ENCODE data around the gene MSRB3. TPM values are rescaled to one million over a fixed set of nuclear protein-coding genes. Genes with fewer than 3 reads are reported as not detected.

Gene MSRB3
- total RNA-seq, 1 experiment from 2014 or later, result 5.9 TPM

DNA sequence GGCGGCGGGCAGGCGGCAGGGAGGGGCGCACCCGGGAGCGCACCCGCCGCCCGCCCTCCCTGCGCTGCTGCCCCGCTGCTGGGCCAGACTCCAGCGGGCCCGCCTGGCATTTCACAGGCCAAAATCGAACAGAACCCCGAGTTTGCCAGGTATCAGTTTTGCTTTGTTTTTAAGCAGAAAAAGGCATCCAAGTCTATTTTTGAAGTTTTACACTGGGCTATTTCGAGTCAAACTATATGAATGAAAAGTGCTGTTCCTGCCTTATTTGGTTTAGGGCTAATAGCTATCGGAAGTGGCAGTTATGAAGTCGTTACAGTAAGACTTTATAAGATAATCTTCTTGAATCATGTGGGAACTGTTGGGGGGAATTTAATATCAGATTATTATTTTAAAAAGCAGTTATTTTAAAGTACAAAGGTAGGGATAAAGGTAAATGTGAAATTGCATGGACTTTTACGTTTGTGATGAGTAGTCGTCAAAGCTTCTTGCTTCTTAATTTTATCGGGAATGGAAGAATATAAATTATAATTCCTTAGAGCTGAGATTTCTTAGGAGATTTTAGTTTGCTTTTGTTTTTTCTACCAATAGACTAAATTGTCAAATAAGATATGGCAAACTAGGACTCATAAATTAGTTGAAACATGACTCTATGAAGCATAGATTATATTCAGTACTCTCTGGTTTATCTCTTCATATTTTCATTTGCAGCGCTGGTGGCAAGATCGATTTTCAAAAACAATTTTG lies 1.1 kb downstream of the MSRB3 start:
- BruUV-seq (replicated peaks), result TSS peak; percentile 30
- no peaks in the 10 kb centered on the region for H3K36me3 ChIP-seq (ENCODE audit: low read depth, low read length)
- no peaks in the 10 kb centered on the region for H4K20me1 ChIP-seq (ENCODE audit: low read length)
- no peaks in the 10 kb centered on the region for H3K9me3 ChIP-seq (ENCODE audit: low read length)
- H3K9ac ChIP-seq (ENCODE audit: low read length), result peak overlapping the region; percentile 57; the same call in 1 of the 2 replicates
- ATAC-seq (peak; percentile 2; the same call in 1 of the 2 replicates), DNase-seq (no peak)
- ChIA-PET POLR2A (ENCODE audit: unreplicated experiment) (interaction anchor here (0.6 kb wide), 1 partner anchor 10 kb away, joined by 3 read pairs; no protein-coding TSS in a partner anchor), CTCF (no interaction called here)
- H3K27me3 ChIP-seq (ENCODE audit: low read length), result no peaks in the 10 kb centered on the region
- peak overlapping the region; percentile 91 for H3K4me3 ChIP-seq (ENCODE audit: low read length)
- intact Hi-C loops (cut with micrococcal nuclease), result loop anchor here (5.0 kb wide), 1 partner anchor 387 kb away; no protein-coding TSS in a partner anchor
- H3K9me2 ChIP-seq (replicated peaks; ENCODE audit: low read length), result no peaks in the 10 kb centered on the region
- peaks cover 5% of the 10 kb centered on the region; the same call in 1 of the 2 replicates for H3K4me1 ChIP-seq (ENCODE audit: insufficient read depth, low read length)
- H3K27ac ChIP-seq (ENCODE audit: low read length), result no peak overlapping the region
- 0 out of 2 replicates have a peak, but pooled peaks cover 5% of the 10 kb centered on the region for H3K79me2 ChIP-seq (ENCODE audit: low read length)
- H2AFZ ChIP-seq (ENCODE audit: low read length), result peak overlapping the region; percentile 98
- TF ChIP-seq EZH2phosphoT487 (IDR thresholded peaks at IDR 0.05; ENCODE audit: borderline replicate concordance, low read length) (no peak), EZH2 (IDR thresholded peaks at IDR 0.05; ENCODE audit: low read length, unreplicated experiment) (no peak)
- TF ChIP-seq, protein P1, sequence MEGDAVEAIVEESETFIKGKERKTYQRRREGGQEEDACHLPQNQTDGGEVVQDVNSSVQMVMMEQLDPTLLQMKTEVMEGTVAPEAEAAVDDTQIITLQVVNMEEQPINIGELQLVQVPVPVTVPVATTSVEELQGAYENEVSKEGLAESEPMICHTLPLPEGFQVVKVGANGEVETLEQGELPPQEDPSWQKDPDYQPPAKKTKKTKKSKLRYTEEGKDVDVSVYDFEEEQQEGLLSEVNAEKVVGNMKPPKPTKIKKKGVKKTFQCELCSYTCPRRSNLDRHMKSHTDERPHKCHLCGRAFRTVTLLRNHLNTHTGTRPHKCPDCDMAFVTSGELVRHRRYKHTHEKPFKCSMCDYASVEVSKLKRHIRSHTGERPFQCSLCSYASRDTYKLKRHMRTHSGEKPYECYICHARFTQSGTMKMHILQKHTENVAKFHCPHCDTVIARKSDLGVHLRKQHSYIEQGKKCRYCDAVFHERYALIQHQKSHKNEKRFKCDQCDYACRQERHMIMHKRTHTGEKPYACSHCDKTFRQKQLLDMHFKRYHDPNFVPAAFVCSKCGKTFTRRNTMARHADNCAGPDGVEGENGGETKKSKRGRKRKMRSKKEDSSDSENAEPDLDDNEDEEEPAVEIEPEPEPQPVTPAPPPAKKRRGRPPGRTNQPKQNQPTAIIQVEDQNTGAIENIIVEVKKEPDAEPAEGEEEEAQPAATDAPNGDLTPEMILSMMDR (conservative IDR thresholded peaks at IDR 0.05; ENCODE audit: low read depth, low read length), result no peak
- peak overlapping the region; percentile 95 for H3K4me2 ChIP-seq (ENCODE audit: low read length)
- no peaks in the 10 kb centered on the region for H3F3A ChIP-seq (ENCODE audit: low read length, unreplicated experiment)

DNA sequence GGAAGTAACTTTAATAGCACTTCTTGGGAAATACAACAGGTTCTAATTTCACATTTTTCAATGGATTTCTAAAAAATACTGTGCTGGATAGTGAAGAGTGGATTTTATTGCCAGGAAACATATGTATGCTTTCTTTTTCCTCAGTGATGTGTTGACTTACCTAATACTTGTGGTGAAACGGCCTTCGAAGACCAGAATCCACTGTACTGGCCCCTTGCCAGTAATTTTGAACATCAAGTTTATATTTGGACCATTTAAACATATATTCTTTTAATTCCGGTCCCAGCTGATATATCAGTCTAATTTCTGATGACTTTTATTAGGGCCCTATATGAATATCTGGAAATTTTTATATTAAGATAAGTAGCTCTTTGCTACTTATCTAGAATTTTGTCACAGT lies 1.8 kb downstream of the MSRB3 start:
- no peak overlapping the region; the same call in 1 of the 2 replicates for H3K9ac ChIP-seq (ENCODE audit: low read length)
- ChIA-PET POLR2A (ENCODE audit: unreplicated experiment) (no interaction called here), CTCF (no interaction called here)
- 0 out of 2 replicates have a peak overlapping the region, but pooled peaks have one; percentile 91 for H3K4me3 ChIP-seq (ENCODE audit: low read length)
- TF ChIP-seq EZH2phosphoT487 (IDR thresholded peaks at IDR 0.05; ENCODE audit: borderline replicate concordance, low read length) (no peak), EZH2 (IDR thresholded peaks at IDR 0.05; ENCODE audit: low read length, unreplicated experiment) (no peak)
- TF ChIP-seq, protein P1 (conservative IDR thresholded peaks at IDR 0.05; ENCODE audit: low read depth, low read length), result no peak
- no peaks in the 10 kb centered on the region for H4K20me1 ChIP-seq (ENCODE audit: low read length)
- H3K4me1 ChIP-seq (ENCODE audit: insufficient read depth, low read length), result peaks cover 5% of the 10 kb centered on the region; the same call in 1 of the 2 replicates
- H3K9me2 ChIP-seq (replicated peaks; ENCODE audit: low read length), result no peaks in the 10 kb centered on the region
- no peak overlapping the region for H2AFZ ChIP-seq (ENCODE audit: low read length)
- ATAC-seq, result no peak
- no peaks in the 10 kb centered on the region for H3K27me3 ChIP-seq (ENCODE audit: low read length)
- BruUV-seq (replicated peaks), result no TSS peak
- no peaks in the 10 kb centered on the region for H3F3A ChIP-seq (ENCODE audit: low read length, unreplicated experiment)
- no peaks in the 10 kb centered on the region for H3K36me3 ChIP-seq (ENCODE audit: low read depth, low read length)
- no peak overlapping the region for H3K27ac ChIP-seq (ENCODE audit: low read length)
- H3K4me2 ChIP-seq (ENCODE audit: low read length), result peak overlapping the region; percentile 95; the same call in 1 of the 2 replicates
- H3K9me3 ChIP-seq (ENCODE audit: low read length), result no peaks in the 10 kb centered on the region
- DNase-seq, result no peak
- 0 out of 2 replicates have a peak, but pooled peaks cover 5% of the 10 kb centered on the region for H3K79me2 ChIP-seq (ENCODE audit: low read length)
- intact Hi-C loops (cut with micrococcal nuclease), result loop anchor here (5.0 kb wide), 1 partner anchor 388 kb away; no protein-coding TSS in a partner anchor

Measured in PC-3 (cell line).